Activated T-helper 2 cell treated with anti-CD3 and anti-CD28 coated beads, Interferon-gamma antibody, Interleukin-2, Interleukin-4, amounts not matched to agents 10 μg/mL and 5 μg/mL and 100 μg/mL, durations not matched to agents 14 hours and 24 hours and 36 hours (primary cell): Measurements from ENCODE around the gene CAPRIN2. TPM values are rescaled to one million over a fixed set of nuclear protein-coding genes. Genes with fewer than 3 reads are reported as not detected.
A peak's percentile ranks its signal among the peaks of the same experiment; 100 is the strongest.

ENCODE experiments used
- DNase-seq: peaks from one replicate; pipeline ENCODE4 v3.0.0; 2021; ENCODE audit warnings: low spot score
- H3K27ac Mint-ChIP-seq: one replicate; pipeline ENCODE4 v1.8.0; 2021; ENCODE audit warnings: mixed read lengths
- H3K27me3 Mint-ChIP-seq: one replicate; pipeline ENCODE4 v1.8.0; 2021; ENCODE audit warnings: low read depth, mixed read lengths
- H3K36me3 Mint-ChIP-seq: one replicate; pipeline ENCODE4 v1.8.0; 2021; ENCODE audit warnings: low read depth, mixed read lengths
- H3K4me1 Mint-ChIP-seq: one replicate; pipeline ENCODE4 v1.8.0; 2021; ENCODE audit warnings: low read depth, mixed read lengths
- H3K4me3 Mint-ChIP-seq: one replicate; pipeline ENCODE4 v1.8.0; 2021; ENCODE audit warnings: low read depth, mild to moderate bottlenecking, moderate library complexity, mixed read lengths
- H3K9me3 Mint-ChIP-seq: one replicate; pipeline ENCODE4 v1.8.0; 2021; ENCODE audit warnings: mixed read lengths
- intact Hi-C: fragments of 100-400 bp; cut with micrococcal nuclease; formaldehyde crosslinking; loops from one replicate; pipeline ENCODE4 v1.15.1; 2023
- total RNA-seq: library from RNA; stranded (reverse); gene quantifications from 2 replicates; pipeline ENCODE4 v1.2.3, GENCODE V29; 2022

Gene CAPRIN2
- total RNA-seq, 1 donor from 2014 or later = 13.5 TPM

- H3K27me3 Mint-ChIP-seq = peaks cover 8% of the 10 kb centered on the region
- H3K27ac Mint-ChIP-seq = peak overlapping the region; percentile 73
- H3K36me3 Mint-ChIP-seq = peaks cover 8% of the 10 kb centered on the region
- peaks cover 30% of the 10 kb centered on the region for H3K4me1 Mint-ChIP-seq
- no peaks in the 10 kb centered on the region for H3K9me3 Mint-ChIP-seq
- peak overlapping the region; percentile 91 for H3K4me3 Mint-ChIP-seq
- intact Hi-C loops = loop anchor here (1.0 to 5.0 kb wide), 4 partner anchors 60 to 1312 kb away; partner anchors contain the start of genes CAPRIN2, DDX11 and ERGIC2
- no peak for DNase-seq
These were observed 60.1 kb downstream of the CAPRIN2 start for GRCh38 chr12:30694412-30695198.

- H3K27me3 Mint-ChIP-seq = no peaks in the 10 kb centered on the region
- H3K36me3 Mint-ChIP-seq = peaks cover 8% of the 10 kb centered on the region
- DNase-seq = no peak
- intact Hi-C loops = no loop called here
- H3K9me3 Mint-ChIP-seq = no peaks in the 10 kb centered on the region
- H3K4me3 Mint-ChIP-seq = no peak overlapping the region
- H3K27ac Mint-ChIP-seq = no peak overlapping the region
- peaks cover 32% of the 10 kb centered on the region for H3K4me1 Mint-ChIP-seq
These were observed 62.3 kb downstream of the CAPRIN2 start for GRCh38 chr12:30692470-30692869.

GRCh38 chr12:30691122-30691879 is 63.5 kb downstream of the CAPRIN2 start:
- no peak overlapping the region for H3K27ac Mint-ChIP-seq
- intact Hi-C loops = no loop called here
- DNase-seq = no peak
- H3K27me3 Mint-ChIP-seq = no peaks in the 10 kb centered on the region
- H3K4me3 Mint-ChIP-seq = no peak overlapping the region
- peaks cover 8% of the 10 kb centered on the region for H3K36me3 Mint-ChIP-seq
- H3K9me3 Mint-ChIP-seq = no peaks in the 10 kb centered on the region
- peaks cover 35% of the 10 kb centered on the region for H3K4me1 Mint-ChIP-seq

DNA sequence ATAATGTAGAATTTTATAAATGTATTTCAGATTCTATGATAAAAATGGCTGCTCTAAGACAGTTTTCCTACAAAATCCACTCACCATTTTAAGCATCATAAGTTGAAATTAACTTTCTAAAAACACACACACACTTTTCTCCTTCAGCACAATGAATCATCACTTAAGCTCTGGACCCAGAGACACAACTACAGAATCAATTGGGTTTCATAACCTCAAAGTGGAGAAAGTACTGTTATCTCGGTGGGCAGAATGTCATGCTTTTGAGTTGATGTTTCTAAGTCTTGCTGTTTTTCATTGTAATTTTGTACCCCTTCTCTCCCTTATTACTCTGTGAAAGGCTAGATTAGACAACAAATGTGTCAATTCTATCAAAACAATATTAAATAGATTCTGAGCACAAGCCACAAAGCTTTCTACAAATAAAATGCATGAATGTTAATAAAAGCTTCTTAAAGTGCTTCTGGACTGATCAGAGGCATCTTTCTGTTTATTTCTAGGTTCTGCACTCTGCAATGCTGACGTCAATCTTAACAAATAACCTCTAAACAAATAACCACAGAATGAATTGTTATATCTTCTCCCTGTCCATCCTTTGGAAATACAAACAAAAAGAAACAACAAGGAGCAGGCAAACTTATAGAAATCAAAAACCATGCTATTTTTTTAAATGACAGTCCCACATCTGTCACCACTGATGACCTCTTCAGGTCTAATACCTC is 67.3 kb downstream of the CAPRIN2 start:
- no peak for DNase-seq
- Mint-ChIP-seq H3K4me1 (peaks cover 15% of the 10 kb centered on the region), H3K4me3 (no peak overlapping the region), H3K9me3 (no peaks in the 10 kb centered on the region), H3K27ac (no peak overlapping the region), H3K36me3 (peaks cover 32% of the 10 kb centered on the region), H3K27me3 (no peaks in the 10 kb centered on the region)
- intact Hi-C loops = no loop called here

DNA sequence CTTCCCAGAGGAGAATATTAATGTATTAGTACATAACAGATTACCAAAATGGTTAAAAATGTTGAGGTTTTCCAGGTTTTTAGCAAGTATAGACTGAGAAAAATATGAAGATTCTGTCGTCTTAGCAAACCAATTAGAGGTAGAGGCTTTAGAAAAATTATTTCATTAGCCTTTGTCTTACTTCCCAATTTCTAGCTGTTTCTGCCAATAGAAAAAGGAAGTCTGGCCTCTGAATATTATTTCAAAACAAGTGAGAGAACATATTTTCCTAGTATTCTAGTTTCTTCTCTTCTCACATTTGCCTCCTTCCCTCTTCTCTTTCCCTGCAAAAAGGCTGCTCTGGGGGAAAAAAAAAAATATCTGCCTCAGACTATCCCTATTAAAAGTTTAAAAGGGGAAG is 75.5 kb downstream of the CAPRIN2 start:
- Mint-ChIP-seq H3K9me3 (no peaks in the 10 kb centered on the region), H3K27me3 (no peaks in the 10 kb centered on the region)
- no peak for DNase-seq

GRCh38 chr12:30678221-30678620 is 76.5 kb downstream of the CAPRIN2 start:
- no peaks in the 10 kb centered on the region for H3K9me3 Mint-ChIP-seq
- H3K27me3 Mint-ChIP-seq = no peaks in the 10 kb centered on the region
- intact Hi-C loops = no loop called here
- no peaks in the 10 kb centered on the region for H3K4me1 Mint-ChIP-seq
- H3K36me3 Mint-ChIP-seq = peaks cover 59% of the 10 kb centered on the region
- H3K27ac Mint-ChIP-seq = no peak overlapping the region
- H3K4me3 Mint-ChIP-seq = no peak overlapping the region
- no peak for DNase-seq

More for the DNA sequence above, 75.5 kb downstream of the CAPRIN2 start:
- Mint-ChIP-seq H3K27ac (no peak overlapping the region), H3K36me3 (peaks cover 65% of the 10 kb centered on the region), H3K4me3 (no peak overlapping the region), H3K4me1 (peaks cover 2% of the 10 kb centered on the region)
- intact Hi-C loops = no loop called here

DNA sequence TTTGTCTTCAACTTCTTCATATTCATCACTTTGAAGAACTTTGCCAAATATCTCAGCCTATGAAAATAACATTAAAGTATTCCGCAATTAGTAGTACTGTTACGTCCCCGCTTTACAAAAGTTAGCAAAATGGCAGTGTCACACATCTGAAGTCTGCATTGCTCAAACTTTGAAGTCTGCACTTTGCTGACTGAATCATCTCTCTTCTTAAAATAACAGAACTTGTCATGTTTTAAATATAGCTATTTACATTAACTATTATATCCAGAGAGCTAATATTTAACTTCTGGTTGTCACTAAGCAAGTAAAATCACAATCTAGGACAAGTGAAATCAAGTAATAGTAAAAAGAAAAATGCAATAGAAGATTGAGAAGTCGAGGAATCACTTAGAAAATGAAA is 93.5 kb downstream of the CAPRIN2 start:
- no peak overlapping the region for H3K27ac Mint-ChIP-seq
- no peak for DNase-seq
- peaks cover 34% of the 10 kb centered on the region for H3K36me3 Mint-ChIP-seq
- intact Hi-C loops = no loop called here
- H3K9me3 Mint-ChIP-seq = no peaks in the 10 kb centered on the region
- H3K4me1 Mint-ChIP-seq = no peaks in the 10 kb centered on the region
- H3K27me3 Mint-ChIP-seq = no peaks in the 10 kb centered on the region
- no peak overlapping the region for H3K4me3 Mint-ChIP-seq

Other genes with a start within 250 kb of the CAPRIN2 start
- gene IPO8, start 59.1 kb downstream of the CAPRIN2 start, total RNA-seq = 40.1 and 44.3 TPM in 2 replicates
- gene TSPAN11, start 171.8 kb upstream of the CAPRIN2 start, total RNA-seq = not detected in 2 replicates